Measurements from ENCODE around the gene NYAP1.

- TF ChIP-seq CTCF (conservative IDR thresholded peaks at IDR 0.05 in 1 of 2, IDR thresholded peaks at IDR 0.05 in 1 of 2; ENCODE audit: extremely low read depth in 1 of 2, insufficient read depth in 1 of 2, low read depth in 1 of 2, low read length in 2 of 2), result no peak
- no peak for TF ChIP-seq EZH2 (IDR thresholded peaks at IDR 0.05; ENCODE audit: borderline replicate concordance, low read length)
Observed at GRCh38 chr7:100457033-100457432, 26.7 kb upstream of the NYAP1 start.

Data from mammary epithelial cell (primary cell).